IPS-18a (cell line): ENCODE results near the gene ARPC5L.

ENCODE experiments used
- H3K27ac ChIP-seq: one replicate; pipeline ENCODE4 v1.5.1; 2013; ENCODE audit warnings: low read length
- H3K27me3 ChIP-seq: one replicate; pipeline ENCODE4 v1.6.1; 2013; ENCODE audit warnings: mild to moderate bottlenecking, low read length; ENCODE audit not compliant: control insufficient read depth, insufficient read depth
- H3K36me3 ChIP-seq: one replicate; pipeline ENCODE4 v1.6.1; 2013; ENCODE audit warnings: low read depth, low read length; ENCODE audit not compliant: control insufficient read depth
- H3K4me1 ChIP-seq: one replicate; pipeline ENCODE4 v1.6.1; 2013; ENCODE audit warnings: low read depth, low read length; ENCODE audit not compliant: control insufficient read depth
- H3K4me3 ChIP-seq: one replicate; pipeline ENCODE4 v1.5.1; 2013; ENCODE audit warnings: low read length
- H3K9ac ChIP-seq: one replicate; pipeline ENCODE4 v1.6.1; 2013; ENCODE audit warnings: mild to moderate bottlenecking, low read length, moderate library complexity
- H3K9me3 ChIP-seq: one replicate; pipeline ENCODE4 v1.6.1; 2013; ENCODE audit warnings: low read depth, low read length; ENCODE audit not compliant: control insufficient read depth

Gene ARPC5L

DNA sequence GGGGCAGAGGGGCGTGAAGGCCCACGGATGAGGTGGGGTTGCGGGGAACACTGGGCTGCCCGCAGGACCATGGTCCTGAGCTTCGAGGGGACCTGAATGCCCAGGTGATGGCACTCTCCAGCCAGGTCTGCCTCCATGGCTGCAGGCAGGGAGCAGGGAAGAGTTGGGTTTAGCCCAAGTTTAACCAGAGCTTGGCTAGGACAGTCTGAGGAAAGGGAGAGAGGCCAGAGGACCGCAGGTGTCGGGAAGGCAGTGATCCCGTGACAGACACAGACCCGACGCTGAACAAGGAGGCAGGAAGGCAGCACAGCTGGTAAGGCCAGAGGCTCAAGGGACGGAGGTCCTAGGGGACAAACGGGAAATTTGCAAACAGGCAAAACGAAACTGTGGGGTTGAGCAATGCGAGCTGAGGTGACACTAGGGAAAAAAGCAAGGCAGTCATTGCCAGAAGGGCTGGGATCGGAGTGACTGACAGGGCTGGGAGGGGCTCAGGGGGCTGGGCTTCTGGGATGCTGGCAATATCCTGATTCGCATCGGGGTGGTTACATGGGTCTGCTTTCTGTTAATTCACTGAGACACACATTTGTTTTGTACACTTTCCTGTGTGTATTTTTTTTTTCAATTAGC is 25.0 kb downstream of the ARPC5L start:
- peaks cover 7% of the 10 kb centered on the region for H3K4me1 ChIP-seq
- H3K36me3 ChIP-seq, result no peaks in the 10 kb centered on the region
- H3K27ac ChIP-seq, result no peak overlapping the region
- H3K27me3 ChIP-seq, result no peaks in the 10 kb centered on the region
- no peaks in the 10 kb centered on the region for H3K9me3 ChIP-seq
- H3K9ac ChIP-seq, result no peak overlapping the region
- no peak overlapping the region for H3K4me3 ChIP-seq

DNA sequence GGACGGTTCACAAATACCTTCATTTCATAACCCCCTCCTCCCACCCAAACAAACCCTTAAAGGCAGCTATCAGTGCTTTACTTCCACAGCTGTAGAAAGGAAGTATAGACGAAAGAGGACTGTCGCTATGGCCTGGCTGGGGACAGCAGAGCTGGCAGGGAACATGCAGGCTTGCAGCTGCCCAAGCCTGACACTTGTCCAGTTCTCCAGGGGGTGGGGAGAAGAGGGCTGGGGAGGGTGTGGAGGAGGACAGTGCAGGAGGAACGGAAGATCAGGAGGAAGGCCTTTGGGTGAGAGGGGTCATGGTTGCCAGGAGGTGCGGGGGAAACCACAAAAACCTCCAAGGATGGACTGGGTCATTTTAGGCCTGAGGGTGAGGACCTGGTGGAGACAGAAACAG is 25.9 kb downstream of the ARPC5L start:
- Histone ChIP-seq H3K4me3 (no peak overlapping the region), H3K27me3 (no peaks in the 10 kb centered on the region), H3K9me3 (no peaks in the 10 kb centered on the region), H3K27ac (no peak overlapping the region), H3K9ac (no peak overlapping the region), H3K36me3 (no peaks in the 10 kb centered on the region), H3K4me1 (peaks cover 5% of the 10 kb centered on the region)

DNA sequence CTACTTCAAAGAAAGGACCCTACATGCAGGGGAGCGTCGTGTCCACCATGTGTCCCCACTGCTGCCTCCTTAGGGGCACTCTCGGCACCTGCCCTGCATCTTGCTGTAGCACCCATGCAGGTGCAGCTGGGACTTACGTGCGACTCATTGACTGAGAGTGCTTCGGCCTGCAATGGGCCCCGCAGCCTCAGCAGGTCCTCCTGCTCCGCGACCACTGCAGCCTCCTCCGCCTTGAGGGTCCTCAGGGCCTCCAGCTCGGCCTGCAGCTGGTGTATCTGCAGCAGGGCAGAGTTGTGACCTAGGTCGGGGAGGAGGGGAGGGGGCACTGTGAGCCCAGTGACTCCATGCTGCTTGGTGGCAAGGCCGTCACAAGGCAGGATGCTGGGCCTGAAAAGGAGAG is 27.1 kb downstream of the ARPC5L start:
- Histone ChIP-seq H3K36me3 (no peaks in the 10 kb centered on the region), H3K27ac (no peak overlapping the region), H3K9ac (no peak overlapping the region), H3K4me3 (no peak overlapping the region), H3K4me1 (peaks cover 5% of the 10 kb centered on the region), H3K27me3 (no peaks in the 10 kb centered on the region), H3K9me3 (no peaks in the 10 kb centered on the region)

DNA sequence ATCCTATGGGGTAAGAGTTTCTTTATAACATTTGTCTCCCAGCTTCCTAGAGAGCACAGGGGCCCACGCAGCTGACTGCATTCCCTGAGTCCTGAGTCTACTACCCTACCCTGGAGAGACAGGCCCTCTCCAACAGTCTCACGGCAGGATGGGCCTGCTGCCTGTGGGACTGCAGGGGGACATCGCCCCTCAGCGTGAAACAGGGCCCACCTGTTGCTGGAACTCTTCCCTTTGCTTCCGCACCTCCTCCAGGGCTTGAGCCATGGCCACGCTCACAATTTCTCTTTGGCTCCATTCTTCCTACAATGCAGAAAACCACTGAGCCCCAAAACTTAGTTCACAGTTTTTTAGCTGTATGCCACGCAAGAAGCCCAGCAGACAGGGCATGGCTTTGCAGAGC is 28.2 kb downstream of the ARPC5L start:
- no peaks in the 10 kb centered on the region for H3K4me1 ChIP-seq
- H3K9me3 ChIP-seq, result no peaks in the 10 kb centered on the region
- H3K27me3 ChIP-seq, result no peaks in the 10 kb centered on the region
- no peak overlapping the region for H3K9ac ChIP-seq
- no peaks in the 10 kb centered on the region for H3K36me3 ChIP-seq
- H3K27ac ChIP-seq, result no peak overlapping the region
- no peak overlapping the region for H3K4me3 ChIP-seq

DNA sequence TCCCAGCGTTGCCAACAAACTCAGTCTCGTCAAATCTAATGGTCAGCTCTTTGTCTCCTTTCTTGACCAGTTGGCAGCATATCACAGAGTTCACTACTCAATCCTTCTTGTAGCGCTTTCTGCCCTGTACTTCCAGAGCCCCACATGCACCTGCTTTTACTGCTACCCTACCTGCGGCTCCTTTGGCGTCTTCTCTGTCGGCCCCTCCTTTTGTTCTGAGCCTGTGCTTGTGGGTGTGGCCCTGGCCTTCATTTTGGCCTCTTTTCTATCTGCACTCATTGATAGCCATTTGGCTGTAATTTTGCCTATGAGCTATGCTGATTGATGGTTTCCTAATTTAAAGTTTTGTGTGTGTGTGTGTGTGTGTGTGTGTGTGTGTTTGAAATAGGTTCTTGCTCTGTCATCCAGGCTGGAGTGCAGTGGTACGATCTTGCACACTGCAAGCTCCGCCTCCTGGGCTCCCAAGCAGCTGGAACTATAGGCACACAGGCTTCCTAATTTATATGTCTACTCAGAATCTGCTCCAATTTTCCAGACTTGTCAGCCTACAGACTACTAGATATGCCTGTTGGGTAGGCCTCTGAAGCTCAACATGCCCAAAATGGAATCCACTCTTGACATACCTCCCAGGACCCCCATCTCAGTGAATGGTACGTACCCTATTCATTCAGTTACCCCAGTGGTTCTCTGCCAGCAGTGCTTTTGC is 32.3 kb downstream of the ARPC5L start:
- Histone ChIP-seq H3K36me3 (no peaks in the 10 kb centered on the region), H3K4me1 (no peaks in the 10 kb centered on the region), H3K9me3 (no peaks in the 10 kb centered on the region), H3K9ac (no peak overlapping the region), H3K27ac (no peak overlapping the region), H3K27me3 (no peaks in the 10 kb centered on the region), H3K4me3 (no peak overlapping the region)

DNA sequence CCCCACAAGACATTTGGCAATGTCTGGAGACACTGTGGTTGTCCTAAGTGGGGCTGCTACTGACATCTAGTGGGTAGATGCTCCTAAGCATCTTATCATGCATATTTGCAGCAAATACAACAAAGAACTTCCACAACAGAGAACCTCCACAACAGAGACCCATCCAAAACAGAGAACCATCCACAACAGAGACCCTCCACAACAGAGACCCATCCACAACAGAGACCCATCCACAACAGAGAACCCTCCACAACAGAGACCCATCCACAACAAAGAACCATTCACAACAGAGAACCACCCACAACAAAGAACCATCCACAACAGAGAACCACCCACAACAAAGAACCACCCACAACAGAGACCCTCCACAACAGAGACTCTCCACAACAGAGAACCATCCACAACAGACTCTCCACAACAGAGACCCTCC is 32.8 kb downstream of the ARPC5L start:
- no peaks in the 10 kb centered on the region for H3K36me3 ChIP-seq
- H3K4me3 ChIP-seq, result no peak overlapping the region
- no peak overlapping the region for H3K27ac ChIP-seq
- no peak overlapping the region for H3K9ac ChIP-seq
- no peaks in the 10 kb centered on the region for H3K27me3 ChIP-seq
- H3K9me3 ChIP-seq, result no peaks in the 10 kb centered on the region
- H3K4me1 ChIP-seq, result no peaks in the 10 kb centered on the region

DNA sequence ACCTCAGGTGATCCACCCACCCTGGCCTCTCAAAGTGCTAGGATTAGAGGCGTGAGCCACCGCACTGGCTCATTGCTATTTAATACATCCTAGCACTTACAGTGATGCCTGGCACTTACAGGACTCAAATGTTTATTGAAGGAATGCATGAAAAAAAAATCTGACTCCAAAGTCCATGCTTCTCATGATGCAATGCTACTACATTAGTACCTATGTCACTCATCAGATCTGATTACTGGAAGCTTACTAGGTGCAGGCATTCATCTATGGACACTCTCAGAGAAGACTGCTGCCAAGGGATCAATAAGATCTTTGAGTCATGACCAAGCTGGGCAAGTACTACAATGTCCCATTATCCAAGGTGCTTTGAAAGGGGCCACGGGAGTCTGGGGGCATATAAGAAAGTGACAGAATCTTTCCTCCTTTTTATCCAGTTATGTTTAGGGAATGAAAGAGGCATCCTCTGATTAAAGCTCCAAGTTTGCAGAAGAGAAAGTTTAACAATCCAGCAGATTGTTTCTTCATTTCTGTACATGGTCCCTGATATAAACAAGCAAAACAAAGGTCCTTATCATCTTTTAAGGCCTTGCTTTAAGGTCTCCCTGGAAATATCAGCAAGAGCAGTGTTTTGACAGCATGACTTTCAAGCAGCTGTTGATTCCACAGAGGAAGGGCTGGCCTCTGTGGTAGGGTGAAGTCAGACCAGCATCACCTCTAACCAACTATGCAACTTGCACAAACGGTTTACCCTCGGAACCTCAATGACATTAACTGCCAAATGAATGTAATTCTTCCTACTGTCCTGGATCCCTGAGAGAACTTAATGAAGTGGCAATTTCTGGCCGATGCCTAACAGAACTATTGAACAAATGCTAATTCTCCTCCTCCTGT is 35.9 kb downstream of the ARPC5L start:
- Histone ChIP-seq H3K36me3 (no peaks in the 10 kb centered on the region), H3K4me1 (no peaks in the 10 kb centered on the region), H3K27me3 (no peaks in the 10 kb centered on the region), H3K27ac (no peak overlapping the region), H3K9ac (no peak overlapping the region), H3K9me3 (no peaks in the 10 kb centered on the region), H3K4me3 (no peak overlapping the region)

DNA sequence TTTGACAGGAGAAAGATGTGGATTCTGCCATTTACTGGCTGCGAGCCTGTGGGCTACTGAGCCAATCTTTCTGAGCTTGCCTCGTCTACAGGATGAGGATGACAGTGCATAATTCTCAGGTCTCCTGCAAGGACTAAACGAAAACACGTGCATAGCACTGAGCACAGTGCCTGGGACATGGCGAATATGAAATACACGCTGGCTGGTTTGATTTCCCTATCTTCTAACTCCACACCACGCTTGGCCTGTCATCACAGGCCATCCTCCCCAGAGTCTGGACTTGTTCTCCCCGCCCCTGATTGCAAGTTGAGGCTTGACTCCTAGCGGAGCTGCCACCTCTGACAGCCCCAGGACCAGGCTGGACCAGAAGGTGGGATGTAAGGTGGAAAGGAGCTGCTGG is 37.9 kb downstream of the ARPC5L start:
- no peak overlapping the region for H3K27ac ChIP-seq
- no peaks in the 10 kb centered on the region for H3K36me3 ChIP-seq
- H3K27me3 ChIP-seq, result no peaks in the 10 kb centered on the region
- no peak overlapping the region for H3K4me3 ChIP-seq
- H3K4me1 ChIP-seq, result no peaks in the 10 kb centered on the region
- no peaks in the 10 kb centered on the region for H3K9me3 ChIP-seq
- no peak overlapping the region for H3K9ac ChIP-seq

DNA sequence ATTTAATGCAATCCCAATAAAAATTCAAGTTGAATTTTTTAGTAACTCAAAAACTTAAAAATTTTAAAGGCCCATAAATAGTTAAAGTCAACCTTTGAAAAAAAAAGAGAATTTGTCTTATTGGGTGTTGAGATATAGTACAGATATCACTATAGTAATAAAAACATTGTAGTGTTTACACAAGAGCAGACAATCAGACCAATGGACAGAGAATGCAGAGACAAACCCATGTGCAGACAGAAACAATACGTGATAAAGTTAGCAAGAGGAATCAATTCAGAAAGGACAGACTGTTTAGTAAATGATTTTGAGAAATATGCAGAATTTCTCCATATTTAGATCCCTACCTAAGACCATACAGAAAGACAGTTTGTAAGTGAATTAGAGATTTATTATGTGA is 45.0 kb downstream of the ARPC5L start:
- Histone ChIP-seq H3K4me3 (no peak overlapping the region), H3K9me3 (no peaks in the 10 kb centered on the region), H3K9ac (no peak overlapping the region), H3K27me3 (no peaks in the 10 kb centered on the region), H3K27ac (no peak overlapping the region), H3K36me3 (no peaks in the 10 kb centered on the region), H3K4me1 (no peaks in the 10 kb centered on the region)

DNA sequence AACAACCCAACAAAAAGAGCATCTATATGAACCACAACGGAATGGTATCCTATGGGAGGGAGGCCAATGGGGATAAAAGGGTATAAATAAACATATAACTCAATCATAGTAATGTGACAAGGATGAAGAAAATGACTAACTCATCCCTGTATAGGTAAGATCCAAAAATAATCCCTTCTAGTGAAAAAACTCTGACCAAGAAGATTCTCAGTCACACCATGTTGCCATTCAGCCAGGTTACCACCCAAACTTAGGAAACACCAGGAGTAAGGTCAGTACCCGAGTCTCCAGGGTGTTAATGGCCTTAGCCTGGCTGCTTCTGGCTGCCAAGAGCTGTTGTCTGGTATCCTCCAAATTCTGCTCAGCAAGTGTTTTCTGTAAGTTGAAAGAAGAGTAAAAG is 46.2 kb downstream of the ARPC5L start:
- H3K9ac ChIP-seq, result no peak overlapping the region
- H3K9me3 ChIP-seq, result no peaks in the 10 kb centered on the region
- no peaks in the 10 kb centered on the region for H3K4me1 ChIP-seq
- H3K27ac ChIP-seq, result no peak overlapping the region
- no peaks in the 10 kb centered on the region for H3K27me3 ChIP-seq
- no peak overlapping the region for H3K4me3 ChIP-seq
- H3K36me3 ChIP-seq, result no peaks in the 10 kb centered on the region

DNA sequence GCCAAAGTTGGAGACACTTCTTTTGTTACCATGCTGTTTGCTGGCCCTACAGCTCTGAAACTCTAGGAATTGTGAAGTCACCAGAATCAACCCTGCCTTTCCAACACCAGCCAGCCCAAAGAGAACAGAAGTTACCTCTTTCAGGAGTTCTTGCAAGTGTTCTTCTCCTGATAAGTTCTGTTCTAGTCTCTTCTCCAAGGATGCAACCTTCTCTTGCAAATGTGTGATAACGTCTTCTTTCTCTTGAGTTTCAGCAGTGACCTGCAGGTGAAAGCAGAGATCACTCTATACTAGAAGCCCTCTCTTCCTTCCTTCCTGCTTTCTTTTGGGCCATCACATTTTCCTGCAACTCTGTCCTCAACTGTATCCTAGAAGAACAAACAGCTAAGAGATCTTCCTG is 49.8 kb downstream of the ARPC5L start:
- no peaks in the 10 kb centered on the region for H3K27me3 ChIP-seq
- H3K4me1 ChIP-seq, result no peaks in the 10 kb centered on the region
- H3K9ac ChIP-seq, result no peak overlapping the region
- H3K9me3 ChIP-seq, result no peaks in the 10 kb centered on the region
- H3K27ac ChIP-seq, result no peak overlapping the region
- no peak overlapping the region for H3K4me3 ChIP-seq
- H3K36me3 ChIP-seq, result no peaks in the 10 kb centered on the region
